ENCODE results near the gene TBC1D4. TPM values are rescaled to one million over a fixed set of nuclear protein-coding genes. Genes with fewer than 3 reads are reported as not detected.

TBC1D4 gene
- total and polyA plus RNA-seq, 2 experiments from 2014 or later = 18.7 to 38.2 TPM

GRCh38 chr13:75398072-75398471, 83.9 kb downstream of the TBC1D4 start:
- no peaks in the 10 kb centered on the region for H3K36me3 ChIP-seq (ENCODE audit: insufficient read depth)
- no peaks in the 10 kb centered on the region for H3F3A ChIP-seq (replicated peaks; ENCODE audit: low read depth)
- no peak overlapping the region for H3K27ac ChIP-seq (ENCODE audit: low read depth)
- H3K9me2 ChIP-seq (ENCODE audit: insufficient read depth) = no peaks in the 10 kb centered on the region
- no peak overlapping the region for H3K4me2 ChIP-seq
- H3K4me3 ChIP-seq = no peak overlapping the region
- H4K20me1 ChIP-seq (replicated peaks; ENCODE audit: insufficient read depth) = no peaks in the 10 kb centered on the region
- no peak for DNase-seq (ENCODE audit: low spot score)
- no peaks in the 10 kb centered on the region for H3K4me1 ChIP-seq (ENCODE audit: insufficient read depth)
- H3K79me2 ChIP-seq (replicated peaks; ENCODE audit: insufficient read depth) = peaks cover 34% of the 10 kb centered on the region
- H3K27me3 ChIP-seq (ENCODE audit: insufficient read depth) = no peaks in the 10 kb centered on the region
- Mint-ChIP-seq H3K4me3 (no peak overlapping the region), H3K27me3 (ENCODE audit: insufficient read depth, low read depth, poor library complexity) (peaks cover 5% of the 10 kb centered on the region), H3K4me1 (peaks cover 4% of the 10 kb centered on the region; the same call in 1 of the 3 replicates), H3K9me3 (peaks cover 3% of the 10 kb centered on the region; the same call in 1 of the 3 replicates), H3K36me3 (ENCODE audit: low read depth) (peaks cover 4% of the 10 kb centered on the region; the same call in 2 of the 3 replicates), H3K27ac (no peak overlapping the region; the same call in 1 of the 2 replicates)
- TF ChIP-seq, protein P1, sequence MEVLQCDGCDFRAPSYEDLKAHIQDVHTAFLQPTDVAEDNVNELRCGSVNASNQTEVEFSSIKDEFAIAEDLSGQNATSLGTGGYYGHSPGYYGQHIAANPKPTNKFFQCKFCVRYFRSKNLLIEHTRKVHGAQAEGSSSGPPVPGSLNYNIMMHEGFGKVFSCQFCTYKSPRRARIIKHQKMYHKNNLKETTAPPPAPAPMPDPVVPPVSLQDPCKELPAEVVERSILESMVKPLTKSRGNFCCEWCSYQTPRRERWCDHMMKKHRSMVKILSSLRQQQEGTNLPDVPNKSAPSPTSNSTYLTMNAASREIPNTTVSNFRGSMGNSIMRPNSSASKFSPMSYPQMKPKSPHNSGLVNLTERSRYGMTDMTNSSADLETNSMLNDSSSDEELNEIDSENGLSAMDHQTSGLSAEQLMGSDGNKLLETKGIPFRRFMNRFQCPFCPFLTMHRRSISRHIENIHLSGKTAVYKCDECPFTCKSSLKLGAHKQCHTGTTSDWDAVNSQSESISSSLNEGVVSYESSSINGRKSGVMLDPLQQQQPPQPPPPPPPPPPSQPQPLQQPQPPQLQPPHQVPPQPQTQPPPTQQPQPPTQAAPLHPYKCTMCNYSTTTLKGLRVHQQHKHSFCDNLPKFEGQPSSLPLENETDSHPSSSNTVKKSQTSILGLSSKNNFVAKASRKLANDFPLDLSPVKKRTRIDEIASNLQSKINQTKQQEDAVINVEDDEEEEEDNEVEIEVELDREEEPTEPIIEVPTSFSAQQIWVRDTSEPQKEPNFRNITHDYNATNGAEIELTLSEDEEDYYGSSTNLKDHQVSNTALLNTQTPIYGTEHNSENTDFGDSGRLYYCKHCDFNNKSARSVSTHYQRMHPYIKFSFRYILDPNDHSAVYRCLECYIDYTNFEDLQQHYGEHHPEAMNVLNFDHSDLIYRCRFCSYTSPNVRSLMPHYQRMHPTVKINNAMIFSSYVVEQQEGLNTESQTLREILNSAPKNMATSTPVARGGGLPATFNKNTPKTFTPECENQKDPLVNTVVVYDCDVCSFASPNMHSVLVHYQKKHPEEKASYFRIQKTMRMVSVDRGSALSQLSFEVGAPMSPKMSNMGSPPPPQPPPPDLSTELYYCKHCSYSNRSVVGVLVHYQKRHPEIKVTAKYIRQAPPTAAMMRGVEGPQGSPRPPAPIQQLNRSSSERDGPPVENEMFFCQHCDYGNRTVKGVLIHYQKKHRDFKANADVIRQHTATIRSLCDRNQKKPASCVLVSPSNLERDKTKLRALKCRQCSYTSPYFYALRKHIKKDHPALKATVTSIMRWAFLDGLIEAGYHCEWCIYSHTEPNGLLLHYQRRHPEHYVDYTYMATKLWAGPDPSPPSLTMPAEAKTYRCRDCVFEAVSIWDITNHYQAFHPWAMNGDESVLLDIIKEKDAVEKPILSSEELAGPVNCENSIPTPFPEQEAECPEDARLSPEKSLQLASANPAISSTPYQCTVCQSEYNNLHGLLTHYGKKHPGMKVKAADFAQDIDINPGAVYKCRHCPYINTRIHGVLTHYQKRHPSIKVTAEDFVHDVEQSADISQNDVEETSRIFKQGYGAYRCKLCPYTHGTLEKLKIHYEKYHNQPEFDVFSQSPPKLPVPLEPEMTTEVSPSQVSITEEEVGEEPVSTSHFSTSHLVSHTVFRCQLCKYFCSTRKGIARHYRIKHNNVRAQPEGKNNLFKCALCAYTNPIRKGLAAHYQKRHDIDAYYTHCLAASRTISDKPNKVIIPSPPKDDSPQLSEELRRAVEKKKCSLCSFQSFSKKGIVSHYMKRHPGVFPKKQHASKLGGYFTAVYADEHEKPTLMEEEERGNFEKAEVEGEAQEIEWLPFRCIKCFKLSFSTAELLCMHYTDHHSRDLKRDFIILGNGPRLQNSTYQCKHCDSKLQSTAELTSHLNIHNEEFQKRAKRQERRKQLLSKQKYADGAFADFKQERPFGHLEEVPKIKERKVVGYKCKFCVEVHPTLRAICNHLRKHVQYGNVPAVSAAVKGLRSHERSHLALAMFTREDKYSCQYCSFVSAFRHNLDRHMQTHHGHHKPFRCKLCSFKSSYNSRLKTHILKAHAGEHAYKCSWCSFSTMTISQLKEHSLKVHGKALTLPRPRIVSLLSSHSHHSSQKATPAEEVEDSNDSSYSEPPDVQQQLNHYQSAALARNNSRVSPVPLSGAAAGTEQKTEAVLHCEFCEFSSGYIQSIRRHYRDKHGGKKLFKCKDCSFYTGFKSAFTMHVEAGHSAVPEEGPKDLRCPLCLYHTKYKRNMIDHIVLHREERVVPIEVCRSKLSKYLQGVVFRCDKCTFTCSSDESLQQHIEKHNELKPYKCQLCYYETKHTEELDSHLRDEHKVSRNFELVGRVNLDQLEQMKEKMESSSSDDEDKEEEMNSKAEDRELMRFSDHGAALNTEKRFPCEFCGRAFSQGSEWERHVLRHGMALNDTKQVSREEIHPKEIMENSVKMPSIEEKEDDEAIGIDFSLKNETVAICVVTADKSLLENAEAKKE (CRISPR knock-in tag; IDR thresholded peaks at IDR 0.05) = no peak
- no peak for TF ChIP-seq JUNB (IDR thresholded peaks at IDR 0.05; ENCODE audit: unreplicated experiment)
- no peak for TF ChIP-seq ZNF331 (CRISPR knock-in tag; IDR thresholded peaks at IDR 0.05; ENCODE audit: low read depth)
- no peak for TF ChIP-seq POLR2AphosphoS5 (IDR thresholded peaks at IDR 0.05; ENCODE audit: low read depth)
- no peak for TF ChIP-seq EZH2 (IDR thresholded peaks at IDR 0.05; ENCODE audit: low read depth, unreplicated experiment)
- no peak for TF ChIP-seq EZH2phosphoT487 (IDR thresholded peaks at IDR 0.05; ENCODE audit: unreplicated experiment)
- no peak for TF ChIP-seq ZNF114 (CRISPR knock-in tag; IDR thresholded peaks at IDR 0.05)
- no peak for TF ChIP-seq NANOG (IDR thresholded peaks at IDR 0.05; ENCODE audit: borderline replicate concordance)
- no peak for TF ChIP-seq REST (IDR thresholded peaks at IDR 0.05; ENCODE audit: unreplicated experiment)
- TF ChIP-seq CREB1 (CRISPR knock-in tag; IDR thresholded peaks at IDR 0.05; ENCODE audit: low read depth) = no peak
- no peak for TF ChIP-seq ETS1 (IDR thresholded peaks at IDR 0.05)
- TF ChIP-seq CTCF (conservative IDR thresholded peaks at IDR 0.05; ENCODE audit: low read depth in 2 of 2) = no peak
- no peak overlapping the region for H2AFZ ChIP-seq
- ATAC-seq = no peak
